Stimulated activated CD8-positive, alpha-beta memory T cell treated with anti-CD3 and anti-CD28 coated beads, Interleukin-7, amount 100 ng/mL, for 1 hour (primary cell): ENCODE results near the gene TEAD3.
"Not testable (repeated sequence)": the region's sequence is repeated elsewhere in the genome, so short reads cannot be mapped to it uniquely, and the experiment has no call there.

Experiments
- DNase-seq, 2 donors: peaks; one replicate each; pipeline ENCODE4 v3.0.0-alpha.2; 2020; ENCODE audit warnings: low read depth in 2 of 2

TEAD3 gene

GRCh38 chr6:35451354-35452182, 45.3 kb downstream of the TEAD3 start:
- DNase-seq = no peak

GRCh38 chr6:35449287-35449881, 47.5 kb downstream of the TEAD3 start:
- no peak for DNase-seq

DNA sequence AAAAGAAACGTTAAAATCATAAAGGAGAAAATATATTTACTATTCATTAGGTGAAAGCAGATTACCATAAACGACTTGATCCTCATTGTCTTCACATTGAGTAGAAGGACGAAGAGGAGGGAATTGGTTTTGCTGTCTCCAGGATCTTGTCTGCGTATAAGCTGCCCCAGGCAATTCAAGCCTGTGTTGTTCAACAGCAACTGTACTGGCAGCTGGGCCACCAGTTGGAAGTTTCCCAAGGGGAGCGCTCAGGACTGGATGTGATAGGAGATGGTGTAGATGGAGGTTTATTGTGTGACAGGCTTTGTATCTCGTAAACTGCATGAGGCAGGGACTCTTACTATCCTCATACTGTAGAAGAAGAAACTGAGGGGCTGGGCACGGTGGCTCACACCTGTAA, 48.7 kb downstream of the TEAD3 start:
- no peak for DNase-seq

GRCh38 chr6:35445691-35446090, 51.2 kb downstream of the TEAD3 start:
- no peak for DNase-seq

DNA sequence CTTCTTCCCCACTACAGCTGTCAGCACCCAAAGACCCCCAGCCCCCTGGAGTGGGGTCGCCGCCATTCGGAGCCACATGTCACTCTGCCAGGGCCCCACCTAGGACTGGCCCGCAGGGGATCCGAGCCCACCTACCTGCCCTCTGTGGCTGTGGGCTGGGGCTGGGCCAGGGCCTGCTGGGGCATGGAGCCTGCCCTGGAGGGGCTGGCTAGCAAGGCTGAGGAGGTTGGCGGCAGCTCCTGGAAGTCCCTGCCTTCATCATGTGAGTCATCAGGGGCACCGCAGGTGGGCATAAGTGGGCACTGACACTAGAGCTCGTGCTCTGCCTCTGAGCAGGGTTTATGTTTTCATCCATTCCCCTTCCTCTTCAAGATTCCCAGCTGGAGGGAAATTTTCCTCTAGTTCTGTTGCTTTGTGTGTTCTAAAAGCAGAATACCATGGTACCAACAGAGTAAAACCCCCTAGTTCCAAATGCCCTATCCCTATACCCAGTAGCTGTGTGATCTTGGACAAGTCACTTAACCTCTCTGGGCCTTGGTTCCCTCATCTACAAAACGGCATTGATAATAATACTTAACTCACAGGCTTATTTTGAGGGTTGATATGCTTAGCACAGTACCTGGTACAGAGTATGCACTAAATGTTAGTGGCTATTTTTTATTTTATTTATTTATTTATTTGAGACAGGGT, 53.4 kb downstream of the TEAD3 start:
- no peak for DNase-seq

DNA sequence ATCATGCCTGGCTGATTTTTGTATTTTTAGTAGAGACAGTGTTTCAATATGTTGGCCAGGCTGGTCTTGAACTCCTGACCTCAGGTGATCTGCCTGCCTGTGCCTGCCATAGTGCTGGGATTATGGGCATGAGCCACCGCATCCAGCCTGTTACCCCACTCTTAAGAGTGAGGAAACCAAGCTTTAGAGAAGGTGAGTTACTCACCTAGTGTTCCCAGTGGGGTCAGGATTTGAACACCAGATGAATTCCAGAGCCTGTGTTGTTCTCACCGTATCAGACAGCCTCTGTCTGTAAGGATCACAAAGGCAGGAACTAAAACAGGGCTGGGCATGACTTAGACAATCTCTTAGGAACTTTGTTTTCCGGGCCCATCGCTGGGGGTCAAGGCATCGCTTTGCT, 54.2 kb downstream of the TEAD3 start:
- no peak for DNase-seq

GRCh38 chr6:35441642-35442041, 55.2 kb downstream of the TEAD3 start:
- DNase-seq = no peak

DNA sequence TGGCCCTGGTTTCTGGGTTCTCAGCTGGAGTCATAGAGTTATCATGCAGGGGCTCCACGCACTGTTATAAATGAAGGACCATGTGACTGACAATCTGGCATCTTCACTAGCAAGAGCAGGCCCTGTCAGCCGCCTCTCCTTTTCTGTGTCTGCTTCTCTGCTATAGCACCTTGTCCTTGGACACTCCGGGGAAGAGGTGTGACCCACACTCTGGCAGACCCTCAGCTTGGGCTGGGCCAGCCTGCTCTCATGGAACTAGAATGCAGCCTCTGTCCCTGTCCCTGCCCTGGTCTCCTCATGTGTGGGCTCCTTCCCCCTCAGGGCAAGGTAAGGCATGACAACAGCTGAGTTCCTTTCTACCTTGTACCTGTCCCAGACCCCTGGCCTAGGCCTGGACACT, 55.7 kb downstream of the TEAD3 start:
- DNase-seq = no peak

- DNase-seq = no peak
Measured at GRCh38 chr6:35439308-35439707, 57.6 kb downstream of the TEAD3 start.

DNA sequence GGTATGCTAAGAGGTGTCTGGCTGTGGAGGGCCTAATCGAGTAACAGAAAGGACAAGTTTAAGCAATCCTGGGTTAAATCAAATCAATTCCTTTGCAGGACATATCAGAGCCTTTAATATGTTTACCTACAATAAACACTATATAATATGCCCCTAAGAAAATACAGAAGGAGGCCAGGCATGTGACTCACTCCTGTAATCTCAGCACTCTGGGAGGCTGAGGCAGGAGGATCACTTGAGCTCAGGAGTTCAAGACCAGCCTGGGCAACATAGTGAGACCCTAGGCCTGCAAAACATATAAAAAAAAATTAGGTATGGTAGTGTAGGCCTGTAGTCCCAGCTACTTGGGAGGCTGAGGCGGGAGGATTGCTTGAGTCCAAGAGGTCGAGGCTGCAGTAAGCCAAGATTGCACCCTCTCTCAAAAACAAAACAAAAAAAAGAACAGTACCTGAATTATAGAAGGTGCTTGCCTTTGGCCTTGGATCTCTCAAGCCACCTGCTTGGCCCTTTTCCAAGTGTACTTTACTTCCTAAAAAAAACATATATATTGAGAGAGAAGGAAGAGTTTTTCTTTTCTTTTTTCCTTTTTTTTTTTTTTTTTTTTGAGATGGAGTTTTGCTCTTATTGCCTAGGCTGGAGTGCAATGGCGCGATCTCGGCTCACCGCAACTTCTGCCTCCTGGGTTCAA, 58.4 kb downstream of the TEAD3 start:
- DNase-seq = not testable (repeated sequence)

DNA sequence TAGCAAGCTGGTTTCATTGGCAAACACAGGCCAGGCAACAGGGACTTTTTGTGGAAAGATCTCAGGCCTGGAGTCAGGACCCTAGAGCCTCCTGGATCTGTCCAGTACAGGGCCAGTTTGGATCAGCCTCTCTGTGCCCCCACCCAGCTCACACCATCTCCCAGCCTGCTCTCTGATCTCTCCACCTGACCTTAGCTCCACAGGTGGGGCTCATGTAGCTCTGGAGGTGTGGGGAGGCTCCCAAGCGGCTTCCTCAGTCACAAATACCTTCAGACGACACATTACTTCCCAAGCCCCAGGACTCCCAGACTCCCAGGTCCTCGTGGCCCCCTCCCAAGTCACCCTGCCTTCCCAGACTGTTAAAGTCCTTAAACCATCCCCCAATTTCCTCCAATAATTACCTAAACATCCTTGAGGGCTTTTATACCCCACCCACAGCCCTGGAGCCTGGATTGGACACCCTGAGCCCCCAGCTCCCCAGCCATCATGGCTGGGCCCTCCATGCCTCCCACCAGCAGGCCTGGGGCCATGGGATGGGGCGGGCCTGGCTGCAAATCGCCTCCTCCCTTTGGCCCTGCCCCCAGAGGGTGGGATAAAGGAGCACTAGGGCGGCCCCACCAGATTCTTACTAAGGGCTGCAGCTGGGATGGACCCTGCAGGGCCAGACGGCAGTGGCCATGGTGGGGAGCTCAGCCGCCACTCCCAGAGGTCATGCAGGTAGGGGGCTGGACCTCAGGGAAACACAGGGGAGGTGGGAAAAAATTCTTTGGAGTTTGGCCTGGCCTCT, 60.6 kb downstream of the TEAD3 start:
- no peak for DNase-seq

DNA sequence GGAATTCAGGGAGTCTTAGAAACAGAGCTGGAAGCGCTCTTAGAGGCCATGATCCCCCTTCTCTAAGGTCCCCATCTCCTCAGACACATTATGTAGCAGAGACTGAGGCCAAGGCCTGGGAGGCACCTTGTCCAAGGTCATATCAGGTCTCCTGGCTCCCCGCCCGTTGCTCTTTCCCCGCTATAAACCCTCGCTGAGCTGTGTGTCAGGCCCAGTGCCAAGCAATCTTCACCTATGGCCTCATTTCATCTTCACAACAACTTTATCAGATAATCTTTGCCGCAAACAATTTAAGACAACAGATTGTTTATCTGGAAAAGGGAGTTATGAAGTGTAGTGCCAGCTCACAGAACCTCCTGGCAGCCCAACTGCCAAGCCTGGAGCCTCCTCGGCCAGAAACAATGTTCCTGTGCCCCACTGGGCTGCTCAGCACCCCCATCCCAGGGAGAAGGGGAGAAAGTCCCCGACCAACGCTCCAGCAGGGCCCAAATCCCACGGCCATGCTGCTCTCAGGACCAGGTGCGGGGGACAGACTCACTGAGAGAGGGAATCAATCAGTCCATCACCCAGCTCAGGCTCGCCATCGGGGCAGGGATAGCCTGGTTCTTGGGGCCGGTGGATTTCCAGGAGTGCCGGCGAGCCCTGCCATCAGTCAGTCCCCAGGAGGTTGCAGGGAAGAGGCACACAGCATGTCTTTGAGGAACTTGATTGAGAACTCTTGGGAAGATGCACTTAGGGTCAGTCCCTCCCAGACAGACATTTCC, 61.6 kb downstream of the TEAD3 start:
- DNase-seq = no peak

DNA sequence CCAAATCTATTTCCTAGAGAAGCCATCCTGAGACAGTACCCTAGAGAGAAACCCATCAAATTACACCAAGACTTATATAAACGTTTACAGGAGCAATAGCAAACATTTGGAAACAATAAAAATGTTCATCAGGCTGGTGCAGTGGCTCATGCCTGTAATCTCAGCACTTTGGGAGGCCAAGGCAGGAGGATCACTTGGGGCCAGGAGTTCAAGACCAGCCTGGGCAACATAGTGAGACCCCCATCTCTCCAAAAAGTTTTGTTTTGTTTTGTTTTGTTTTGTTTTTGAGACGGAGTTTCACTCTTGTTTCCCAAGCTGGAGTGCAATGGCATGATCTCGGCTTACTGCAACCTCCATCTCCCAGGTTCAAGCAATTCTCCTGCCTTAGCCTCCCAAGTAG, 64.2 kb downstream of the TEAD3 start:
- not testable (repeated sequence) for DNase-seq

DNA sequence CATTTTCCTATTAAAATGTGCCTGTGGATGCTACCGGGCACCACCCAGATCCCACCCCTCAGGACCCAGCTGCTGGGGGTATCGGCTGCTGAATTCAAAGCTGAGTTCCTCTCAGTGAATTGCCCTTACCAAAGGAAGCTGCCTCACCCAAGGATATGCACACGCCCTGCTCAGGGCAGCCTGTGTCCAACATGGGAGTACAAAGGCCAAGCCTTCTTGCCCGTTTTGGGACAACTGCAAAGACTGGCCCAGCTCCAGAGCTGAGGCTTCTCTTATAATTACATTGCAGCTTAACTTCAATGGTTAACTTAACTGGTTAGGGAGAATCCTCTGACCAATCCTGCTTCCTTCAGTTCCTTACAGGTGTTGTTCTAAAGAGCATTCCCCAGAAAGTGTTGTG, 64.6 kb downstream of the TEAD3 start:
- DNase-seq = no peak

- no peak for DNase-seq
Measured at GRCh38 chr6:35429463-35429862, 67.4 kb downstream of the TEAD3 start.

DNA sequence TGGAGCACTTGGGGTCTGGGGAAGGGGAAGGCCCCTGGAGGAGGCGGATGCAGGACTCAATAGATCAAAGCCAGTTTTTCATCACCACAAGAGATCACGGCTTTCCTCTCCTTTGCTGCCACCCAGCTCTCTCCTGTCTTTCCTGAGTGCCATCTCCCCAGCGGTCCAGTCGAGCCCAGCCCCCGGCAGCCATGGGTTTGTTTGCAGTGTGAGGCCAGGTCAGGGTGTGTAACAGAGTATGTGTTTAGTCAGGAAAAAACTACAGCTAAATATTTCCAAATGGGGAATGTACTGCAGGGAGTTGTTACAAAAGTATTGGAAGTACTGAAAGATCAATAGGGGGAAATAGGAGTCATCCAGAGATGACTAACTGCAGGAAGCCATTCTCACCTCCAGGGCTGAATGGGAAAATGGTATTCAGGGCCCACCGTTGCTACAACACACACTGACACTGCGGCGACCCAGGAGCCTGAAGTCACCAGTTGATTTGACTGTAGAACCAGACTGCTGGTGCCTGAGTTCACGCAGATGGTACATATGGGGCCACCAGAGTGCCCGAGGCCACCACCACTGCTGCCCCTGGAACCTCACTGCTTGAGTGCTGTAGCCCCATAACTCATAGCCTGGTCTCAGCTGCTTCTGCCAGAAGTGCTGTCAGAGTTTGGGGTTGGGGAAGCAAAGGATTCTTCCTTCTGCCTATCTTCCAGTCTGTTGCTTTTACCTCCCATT, 68.3 kb downstream of the TEAD3 start:
- DNase-seq = no peak

- DNase-seq = no peak
Measured at GRCh38 chr6:35427851-35428321, 69.0 kb downstream of the TEAD3 start.

- no peak for DNase-seq
Measured at GRCh38 chr6:35427435-35427834, 69.4 kb downstream of the TEAD3 start.

GRCh38 chr6:35426074-35426473, 70.8 kb downstream of the TEAD3 start:
- DNase-seq = no peak

- DNase-seq = no peak
Measured at GRCh38 chr6:35425284-35425683, 71.6 kb downstream of the TEAD3 start.
